Measurements from ENCODE around the gene FUT3.

DNA sequence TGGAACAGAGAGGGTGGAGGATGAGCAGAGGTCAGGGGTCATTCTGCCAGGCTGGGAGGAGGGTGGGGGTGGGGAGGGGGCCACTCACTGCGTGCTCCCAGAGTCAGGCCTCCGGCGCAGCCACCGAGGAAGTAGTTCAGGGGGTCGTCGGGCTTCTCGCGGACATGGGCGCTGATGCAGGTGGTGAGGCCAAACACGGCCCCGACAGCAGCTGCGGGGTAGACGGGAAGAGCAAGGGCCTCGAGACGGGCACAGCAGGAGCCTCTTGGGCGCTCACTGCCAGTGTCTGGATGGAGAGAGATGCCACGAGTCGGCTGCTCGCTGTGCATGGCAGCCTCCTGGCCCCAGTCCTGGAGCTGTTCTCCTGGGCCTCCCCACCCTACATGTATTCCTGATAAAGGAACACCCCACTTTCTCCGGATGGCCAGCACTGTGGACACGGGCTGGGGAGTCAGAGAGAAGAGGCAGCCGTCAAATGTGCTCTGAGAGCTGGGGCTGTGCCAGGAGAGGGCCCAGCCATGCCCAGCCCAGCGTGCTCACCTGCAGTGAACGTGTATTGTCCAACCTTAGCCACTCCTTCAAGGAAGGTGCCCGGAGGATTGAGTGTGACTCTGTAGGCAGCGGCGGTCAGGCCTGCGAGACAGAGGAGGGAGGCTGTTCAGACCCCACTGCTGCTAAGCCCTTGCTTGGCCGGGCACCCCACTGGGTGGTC is 45.3 kb upstream of the FUT3 start:
- no peak for TF ChIP-seq CEBPB (IDR thresholded peaks at IDR 0.05; ENCODE audit: low read depth)
- no peak for TF ChIP-seq EZH2phosphoT487 (IDR thresholded peaks at IDR 0.05; ENCODE audit: borderline replicate concordance)
- no peak for TF ChIP-seq POLR2AphosphoS5 (IDR thresholded peaks at IDR 0.05; ENCODE audit: low read depth, low read length)
- TF ChIP-seq YY1 (IDR thresholded peaks at IDR 0.05; ENCODE audit: extremely low read depth, insufficient replicate concordance, low read depth, low read length), result no peak
- TF ChIP-seq, protein P1, sequence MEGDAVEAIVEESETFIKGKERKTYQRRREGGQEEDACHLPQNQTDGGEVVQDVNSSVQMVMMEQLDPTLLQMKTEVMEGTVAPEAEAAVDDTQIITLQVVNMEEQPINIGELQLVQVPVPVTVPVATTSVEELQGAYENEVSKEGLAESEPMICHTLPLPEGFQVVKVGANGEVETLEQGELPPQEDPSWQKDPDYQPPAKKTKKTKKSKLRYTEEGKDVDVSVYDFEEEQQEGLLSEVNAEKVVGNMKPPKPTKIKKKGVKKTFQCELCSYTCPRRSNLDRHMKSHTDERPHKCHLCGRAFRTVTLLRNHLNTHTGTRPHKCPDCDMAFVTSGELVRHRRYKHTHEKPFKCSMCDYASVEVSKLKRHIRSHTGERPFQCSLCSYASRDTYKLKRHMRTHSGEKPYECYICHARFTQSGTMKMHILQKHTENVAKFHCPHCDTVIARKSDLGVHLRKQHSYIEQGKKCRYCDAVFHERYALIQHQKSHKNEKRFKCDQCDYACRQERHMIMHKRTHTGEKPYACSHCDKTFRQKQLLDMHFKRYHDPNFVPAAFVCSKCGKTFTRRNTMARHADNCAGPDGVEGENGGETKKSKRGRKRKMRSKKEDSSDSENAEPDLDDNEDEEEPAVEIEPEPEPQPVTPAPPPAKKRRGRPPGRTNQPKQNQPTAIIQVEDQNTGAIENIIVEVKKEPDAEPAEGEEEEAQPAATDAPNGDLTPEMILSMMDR (IDR thresholded peaks at IDR 0.05 in 2 of 3, conservative IDR thresholded peaks at IDR 0.05 in 1 of 3; ENCODE audit: borderline replicate concordance in 1 of 3, insufficient read depth in 1 of 3, low read depth in 2 of 3, low read length in 2 of 3), result no peak
- no peak for TF ChIP-seq POLR2A (IDR thresholded peaks at IDR 0.05; ENCODE audit: borderline replicate concordance, extremely low read depth, insufficient read depth, insufficient read length)
- no peak for TF ChIP-seq TCF7L2 (IDR thresholded peaks at IDR 0.05; ENCODE audit: borderline replicate concordance, extremely low read depth, insufficient read depth, insufficient read length)
- TF ChIP-seq FOSL1 (IDR thresholded peaks at IDR 0.05; ENCODE audit: low read depth), result no peak
- TF ChIP-seq, protein P2, sequence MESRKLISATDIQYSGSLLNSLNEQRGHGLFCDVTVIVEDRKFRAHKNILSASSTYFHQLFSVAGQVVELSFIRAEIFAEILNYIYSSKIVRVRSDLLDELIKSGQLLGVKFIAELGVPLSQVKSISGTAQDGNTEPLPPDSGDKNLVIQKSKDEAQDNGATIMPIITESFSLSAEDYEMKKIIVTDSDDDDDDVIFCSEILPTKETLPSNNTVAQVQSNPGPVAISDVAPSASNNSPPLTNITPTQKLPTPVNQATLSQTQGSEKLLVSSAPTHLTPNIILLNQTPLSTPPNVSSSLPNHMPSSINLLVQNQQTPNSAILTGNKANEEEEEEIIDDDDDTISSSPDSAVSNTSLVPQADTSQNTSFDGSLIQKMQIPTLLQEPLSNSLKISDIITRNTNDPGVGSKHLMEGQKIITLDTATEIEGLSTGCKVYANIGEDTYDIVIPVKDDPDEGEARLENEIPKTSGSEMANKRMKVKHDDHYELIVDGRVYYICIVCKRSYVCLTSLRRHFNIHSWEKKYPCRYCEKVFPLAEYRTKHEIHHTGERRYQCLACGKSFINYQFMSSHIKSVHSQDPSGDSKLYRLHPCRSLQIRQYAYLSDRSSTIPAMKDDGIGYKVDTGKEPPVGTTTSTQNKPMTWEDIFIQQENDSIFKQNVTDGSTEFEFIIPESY (IDR thresholded peaks at IDR 0.05; ENCODE audit: extremely low read depth, insufficient replicate concordance, low read length), result no peak
- TF ChIP-seq JUND (IDR thresholded peaks at IDR 0.05), result no peak
- TF ChIP-seq SIN3A (IDR thresholded peaks at IDR 0.05; ENCODE audit: low read depth), result no peak
- no peak for TF ChIP-seq CBX3 (IDR thresholded peaks at IDR 0.05; ENCODE audit: low read depth)
- TF ChIP-seq SP1 (IDR thresholded peaks at IDR 0.05; ENCODE audit: low read depth), result no peak

Data from HCT116 (cell line).